Dendritic cell treated with granulocyte-macrophage colony-stimulating factor and Interleukin-4, amounts not matched to agents 40 ng/mL and 50 ng/mL, for 4 days (primary cell): Measurements from ENCODE around the gene IKZF1.
A peak's percentile ranks its signal among the peaks of the same experiment; 100 is the strongest.

Experiments
- H3K27ac Mint-ChIP-seq: one replicate; pipeline ENCODE4 v1.8.0; 2022; ENCODE audit warnings: mild to moderate bottlenecking, mixed read lengths
- H3K27me3 Mint-ChIP-seq: one replicate; pipeline ENCODE4 v1.8.0; 2022; ENCODE audit warnings: mild to moderate bottlenecking, mixed read lengths
- H3K36me3 Mint-ChIP-seq: one replicate; pipeline ENCODE4 v1.8.0; 2022; ENCODE audit warnings: low read depth, mixed read lengths
- H3K4me1 Mint-ChIP-seq: one replicate; pipeline ENCODE4 v1.8.0; 2022; ENCODE audit warnings: low read depth, mixed read lengths
- H3K4me3 Mint-ChIP-seq: one replicate; pipeline ENCODE4 v1.8.0; 2022; ENCODE audit warnings: mild to moderate bottlenecking, moderate library complexity, mixed read lengths
- H3K9me3 Mint-ChIP-seq: one replicate; pipeline ENCODE4 v1.8.0; 2022; ENCODE audit warnings: mixed read lengths
- intact Hi-C: fragments of 100-400 bp; cut with micrococcal nuclease; formaldehyde crosslinking; loops from one replicate; pipeline ENCODE4 v1.15.0; 2022

IKZF1 gene

DNA sequence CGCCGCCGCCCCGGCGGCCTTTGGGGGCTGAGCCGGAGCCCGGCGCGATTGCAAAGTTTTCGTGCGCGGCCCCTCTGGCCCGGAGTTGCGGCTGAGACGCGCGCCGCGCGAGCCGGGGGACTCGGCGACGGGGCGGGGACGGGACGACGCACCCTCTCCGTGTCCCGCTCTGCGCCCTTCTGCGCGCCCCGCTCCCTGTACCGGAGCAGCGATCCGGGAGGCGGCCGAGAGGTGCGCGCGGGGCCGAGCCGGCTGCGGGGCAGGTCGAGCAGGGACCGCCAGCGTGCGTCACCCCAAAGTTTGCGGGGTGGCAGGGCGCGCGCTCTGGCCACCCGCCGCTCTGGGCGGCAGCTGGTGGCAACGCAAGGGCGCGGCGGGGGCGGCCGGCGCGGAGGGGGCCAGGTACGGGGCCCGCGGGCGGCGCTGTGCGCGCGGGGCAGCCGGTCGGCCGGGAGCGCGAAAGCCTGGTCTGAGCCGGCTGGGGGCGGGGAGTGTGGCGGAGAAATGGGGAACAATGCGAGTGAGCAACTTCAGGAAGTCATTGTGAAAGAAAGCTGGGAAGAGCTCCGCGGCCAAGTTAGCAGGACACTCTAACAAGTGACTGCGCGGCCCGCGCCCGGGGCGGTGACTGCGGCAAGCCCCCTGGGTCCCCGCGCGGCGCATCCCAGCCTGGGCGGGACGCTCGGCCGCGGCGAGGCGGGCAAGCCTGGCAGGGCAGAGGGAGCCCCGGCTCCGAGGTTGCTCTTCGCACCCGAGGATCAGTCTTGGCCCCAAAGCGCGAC lies at the start of gene IKZF1:
TSS of gene IKZF1 (plus strand) at position 588 of the 782 bp plus-strand sequence. CDS start 14,346 bp downstream, outside the sequence.
- H3K36me3 Mint-ChIP-seq, result peaks cover 27% of the 10 kb centered on the region
- H3K27me3 Mint-ChIP-seq, result peaks cover 8% of the 10 kb centered on the region
- intact Hi-C loops, result loop anchor here (2.0 to 10.0 kb wide), 2 partner anchors 52 to 110 kb away; no protein-coding TSS in a partner anchor
- H3K4me1 Mint-ChIP-seq, result peaks cover 41% of the 10 kb centered on the region
- H3K4me3 Mint-ChIP-seq, result peak within 1 kb of the TSS; percentile 90
- no peaks in the 10 kb centered on the region for H3K9me3 Mint-ChIP-seq
- peak within 1 kb of the TSS; percentile 88 for H3K27ac Mint-ChIP-seq

DNA sequence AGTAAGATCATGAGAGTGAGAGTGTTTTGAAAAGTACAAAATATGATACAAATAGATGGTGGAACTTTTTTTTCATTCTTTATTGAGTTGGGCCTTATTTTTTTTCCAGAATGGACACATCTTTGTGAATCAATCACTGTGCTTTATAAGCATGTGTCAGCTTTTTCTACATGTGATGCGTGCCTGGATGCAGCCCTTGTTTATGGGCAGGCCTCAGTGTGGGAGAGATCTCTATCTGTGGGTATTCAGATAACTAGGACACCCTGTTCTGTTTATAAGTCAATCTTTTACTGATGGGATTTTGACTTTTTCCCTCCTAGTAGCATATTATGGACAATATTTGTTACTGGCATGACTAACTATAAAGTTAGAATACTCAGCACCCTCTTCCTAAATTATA lies 42.9 kb upstream of the IKZF1 start:
- no peak overlapping the region for H3K4me3 Mint-ChIP-seq
- no peaks in the 10 kb centered on the region for H3K9me3 Mint-ChIP-seq
- H3K4me1 Mint-ChIP-seq, result peaks cover 47% of the 10 kb centered on the region
- H3K36me3 Mint-ChIP-seq, result no peaks in the 10 kb centered on the region
- intact Hi-C loops, result loop anchor here (5.0 kb wide), 1 partner anchor 34 kb away; no protein-coding TSS in a partner anchor
- H3K27me3 Mint-ChIP-seq, result no peaks in the 10 kb centered on the region
- peak overlapping the region; percentile 57 for H3K27ac Mint-ChIP-seq

DNA sequence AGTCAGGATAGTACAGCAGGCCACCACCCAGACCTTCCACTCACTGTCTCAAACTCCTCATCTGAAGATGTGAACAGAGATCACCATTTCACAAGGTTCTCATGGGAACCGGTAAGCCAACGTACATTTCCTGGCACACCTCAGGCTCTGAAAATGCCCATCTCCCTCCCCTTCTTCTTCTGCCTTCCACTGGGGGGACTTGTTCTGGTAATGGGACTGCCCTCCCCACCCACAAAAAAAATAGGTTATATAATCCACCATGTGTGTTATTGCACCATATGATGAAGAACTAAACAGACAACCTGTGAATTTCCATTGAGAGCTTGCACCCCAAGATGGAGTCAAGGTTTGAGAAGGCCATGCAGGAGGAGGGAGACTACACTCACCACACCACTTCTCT lies 42.1 kb upstream of the IKZF1 start:
- peak overlapping the region; percentile 57 for H3K27ac Mint-ChIP-seq
- H3K36me3 Mint-ChIP-seq, result no peaks in the 10 kb centered on the region
- H3K27me3 Mint-ChIP-seq, result no peaks in the 10 kb centered on the region
- H3K4me3 Mint-ChIP-seq, result no peak overlapping the region
- intact Hi-C loops, result loop anchor here (5.0 kb wide), 1 partner anchor 35 kb away; no protein-coding TSS in a partner anchor
- no peaks in the 10 kb centered on the region for H3K9me3 Mint-ChIP-seq
- peaks cover 56% of the 10 kb centered on the region for H3K4me1 Mint-ChIP-seq

DNA sequence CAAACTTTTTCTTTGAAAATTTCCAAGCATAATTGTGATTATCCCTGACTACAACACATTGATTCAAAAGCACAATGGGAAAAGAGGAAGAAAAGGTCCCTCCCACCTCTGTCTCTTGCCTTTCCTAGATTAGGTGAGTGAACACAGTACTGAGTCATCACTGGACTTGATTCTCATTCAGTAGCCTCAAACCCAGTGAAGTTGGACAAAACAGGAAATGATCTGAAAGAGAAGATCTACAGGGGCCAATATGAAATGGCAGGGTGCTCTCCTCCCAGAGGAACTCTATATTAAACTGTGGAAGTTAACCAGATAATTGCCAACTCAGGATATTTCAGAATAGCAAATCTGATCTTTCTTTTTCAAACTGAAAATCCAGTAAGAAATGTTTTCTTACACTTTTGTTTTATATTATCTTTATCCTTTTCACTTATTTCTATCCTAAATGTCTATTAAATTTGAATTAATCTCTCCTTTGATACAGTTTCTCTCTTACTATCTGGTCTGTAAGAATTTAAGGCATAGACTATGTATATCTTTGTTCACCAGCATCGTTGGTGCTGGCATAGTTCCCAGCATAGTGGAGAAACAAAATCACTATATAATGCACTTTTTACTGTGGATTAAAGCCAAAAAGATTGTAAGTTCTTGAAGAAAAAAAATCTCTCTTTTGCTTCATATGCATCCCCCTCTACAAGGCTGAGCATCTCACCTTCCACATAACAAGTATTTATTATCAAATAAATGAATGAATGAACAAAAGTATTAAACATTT lies 41.4 kb upstream of the IKZF1 start:
- Mint-ChIP-seq H3K9me3 (no peaks in the 10 kb centered on the region), H3K4me3 (no peak overlapping the region), H3K4me1 (peaks cover 62% of the 10 kb centered on the region), H3K27ac (peak overlapping the region; percentile 57), H3K36me3 (no peaks in the 10 kb centered on the region), H3K27me3 (no peaks in the 10 kb centered on the region)
- intact Hi-C loops, result loop anchor here (5.0 kb wide), 1 partner anchor 36 kb away; no protein-coding TSS in a partner anchor

DNA sequence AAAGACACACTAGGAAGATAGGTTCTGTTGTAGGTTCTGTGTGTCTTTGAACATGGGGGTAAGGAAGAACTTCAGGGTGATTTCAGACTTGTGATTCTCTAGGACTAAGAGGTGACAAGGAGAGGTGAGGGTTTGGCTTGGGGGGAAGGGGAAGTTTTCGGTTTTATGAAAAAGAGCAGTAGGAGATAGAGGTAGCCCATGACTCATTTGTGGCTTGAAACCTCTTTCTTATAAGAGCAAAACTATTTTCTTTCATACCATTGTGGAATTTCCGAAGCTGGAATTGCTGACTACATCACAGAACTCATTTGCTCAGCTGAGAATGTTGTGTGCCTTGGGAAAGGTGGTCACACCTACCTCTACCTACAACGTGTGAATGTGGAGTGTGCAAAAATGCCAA lies 39.6 kb upstream of the IKZF1 start:
- Mint-ChIP-seq H3K27ac (peak overlapping the region; percentile 9), H3K4me3 (no peak overlapping the region), H3K36me3 (no peaks in the 10 kb centered on the region), H3K9me3 (no peaks in the 10 kb centered on the region), H3K4me1 (peaks cover 79% of the 10 kb centered on the region), H3K27me3 (no peaks in the 10 kb centered on the region)
- intact Hi-C loops, result loop anchor here (5.0 kb wide), 1 partner anchor 38 kb away; no protein-coding TSS in a partner anchor

DNA sequence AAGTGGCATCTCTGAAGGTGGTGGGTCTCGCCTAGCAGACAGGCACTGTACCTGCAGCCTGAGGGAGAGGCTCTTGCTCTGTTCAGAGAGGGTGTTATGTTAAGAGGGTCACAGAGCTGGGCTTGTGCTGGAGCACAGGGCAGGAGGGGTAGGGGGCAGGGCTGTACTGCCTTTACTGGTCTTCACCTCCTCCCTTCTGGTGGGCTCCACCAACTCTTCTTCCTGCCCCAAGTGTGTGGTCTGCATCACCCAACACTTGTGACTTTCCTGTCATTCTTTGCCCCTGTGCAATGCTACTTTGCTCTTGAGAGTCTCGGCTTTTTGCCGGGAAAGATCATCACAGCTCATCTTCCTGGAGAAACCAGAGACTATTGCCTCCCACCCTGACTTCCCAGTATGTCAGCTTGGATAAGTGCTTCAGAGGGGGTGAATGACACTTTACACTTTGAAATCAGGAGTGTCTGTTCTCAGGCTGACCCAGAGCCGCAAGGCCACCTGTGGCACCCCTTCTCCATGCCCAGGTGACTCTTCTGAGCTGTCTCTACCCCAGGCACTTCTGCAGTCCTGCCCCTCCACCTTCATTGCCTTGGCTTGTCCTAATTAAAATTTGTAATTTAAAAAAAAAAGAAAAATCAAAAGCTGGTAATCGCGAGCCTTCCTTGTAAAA lies 38.4 kb upstream of the IKZF1 start:
- Mint-ChIP-seq H3K27me3 (no peaks in the 10 kb centered on the region), H3K9me3 (no peaks in the 10 kb centered on the region), H3K36me3 (no peaks in the 10 kb centered on the region), H3K4me3 (no peak overlapping the region), H3K4me1 (peaks cover 86% of the 10 kb centered on the region), H3K27ac (no peak overlapping the region)
- intact Hi-C loops, result loop anchor here (2.0 kb wide), 1 partner anchor 15 kb away; no protein-coding TSS in a partner anchor

DNA sequence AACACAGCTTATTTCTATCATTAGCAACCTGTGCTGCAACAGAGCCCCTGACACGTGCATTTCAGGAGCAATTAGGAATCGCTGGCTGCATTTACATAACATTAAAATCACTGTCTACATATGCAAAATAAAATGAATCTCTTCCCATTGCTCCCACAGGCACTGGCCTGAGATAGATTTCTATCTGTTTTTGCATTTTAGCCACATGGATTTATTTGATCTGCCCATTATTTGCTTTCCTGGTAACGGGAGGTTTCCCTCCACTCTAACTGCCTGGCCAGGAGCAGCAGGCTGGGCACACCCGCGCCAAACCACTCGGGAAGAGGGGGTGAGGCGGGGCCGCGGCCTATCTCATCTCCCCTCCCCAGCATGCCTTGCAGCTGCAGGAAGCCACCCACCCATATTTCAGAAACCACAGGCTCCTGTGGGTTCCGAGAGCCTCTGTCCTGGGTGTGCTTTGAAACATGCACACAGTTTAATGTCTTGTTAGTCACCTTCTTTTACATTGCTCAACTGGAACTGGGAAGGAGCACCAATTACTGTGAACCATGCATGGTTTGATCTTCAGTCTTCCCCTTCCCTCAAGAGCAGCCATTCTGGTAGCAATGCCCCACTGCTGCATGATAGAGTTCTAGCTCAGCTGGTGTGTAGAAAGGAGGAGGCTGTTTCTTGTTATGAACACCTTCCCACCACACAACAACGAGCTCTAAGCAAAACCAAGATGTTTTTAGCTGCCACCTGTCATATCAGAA lies 37.7 kb upstream of the IKZF1 start:
- intact Hi-C loops, result loop anchor here (2.0 kb wide), 1 partner anchor 14 kb away; no protein-coding TSS in a partner anchor
- Mint-ChIP-seq H3K9me3 (no peaks in the 10 kb centered on the region), H3K4me1 (peaks cover 86% of the 10 kb centered on the region), H3K27ac (peak overlapping the region; percentile 81), H3K27me3 (no peaks in the 10 kb centered on the region), H3K4me3 (peak overlapping the region; percentile 27), H3K36me3 (no peaks in the 10 kb centered on the region)

DNA sequence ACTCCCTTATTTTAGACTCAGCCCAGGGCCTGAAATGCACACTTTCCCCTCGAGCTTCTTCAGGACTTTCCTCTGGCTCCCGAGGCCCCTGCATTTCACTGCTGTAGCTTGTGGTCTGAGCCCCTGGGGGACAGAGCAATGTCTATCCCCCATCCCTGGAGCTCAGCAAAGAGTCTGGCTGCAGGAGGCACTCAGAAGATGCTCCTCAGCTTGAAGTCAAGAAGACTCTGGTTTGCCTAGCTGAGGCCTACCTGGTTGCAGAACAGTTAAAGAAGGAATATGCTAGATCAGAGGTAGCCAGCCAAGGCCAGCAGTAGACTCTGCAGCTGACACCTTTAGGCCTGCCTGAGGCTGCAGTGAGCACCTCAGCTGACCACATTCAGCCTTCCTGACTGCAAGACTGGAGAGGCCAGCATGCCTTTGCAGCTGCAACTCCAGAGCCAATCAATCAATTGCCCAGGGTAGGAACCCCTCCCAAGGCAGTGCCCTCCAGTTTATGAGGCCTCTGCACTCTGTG lies 36.9 kb upstream of the IKZF1 start:
- intact Hi-C loops, result loop anchor here (2.0 kb wide), 1 partner anchor 13 kb away; no protein-coding TSS in a partner anchor

DNA sequence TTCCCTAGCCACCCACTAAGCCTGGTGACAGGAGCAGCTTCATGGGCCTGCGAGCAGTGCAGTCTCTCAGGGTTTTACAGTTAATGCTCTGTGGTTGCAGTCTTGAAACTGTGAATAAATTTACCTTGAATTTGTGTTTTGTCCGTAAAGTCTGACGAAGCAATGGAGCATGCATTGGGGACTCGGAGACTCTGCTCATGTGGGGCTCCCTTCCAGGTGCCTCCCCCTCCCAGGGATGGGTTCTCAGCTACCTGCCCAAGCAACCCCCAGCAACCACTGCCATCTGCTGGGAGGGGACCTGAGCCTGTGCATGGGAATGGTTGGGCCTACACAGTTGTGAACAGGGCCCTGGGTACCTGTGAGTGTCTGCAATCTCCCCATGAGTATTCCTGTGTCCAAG lies 36.3 kb upstream of the IKZF1 start:
- H3K27me3 Mint-ChIP-seq, result no peaks in the 10 kb centered on the region
- no peak overlapping the region for H3K4me3 Mint-ChIP-seq
- intact Hi-C loops, result no loop called here
- H3K4me1 Mint-ChIP-seq, result peaks cover 74% of the 10 kb centered on the region
- H3K36me3 Mint-ChIP-seq, result no peaks in the 10 kb centered on the region
- H3K9me3 Mint-ChIP-seq, result no peaks in the 10 kb centered on the region
- H3K27ac Mint-ChIP-seq, result no peak overlapping the region

More for the DNA sequence above, 36.9 kb upstream of the IKZF1 start:
- Mint-ChIP-seq H3K27me3 (no peaks in the 10 kb centered on the region), H3K4me1 (peaks cover 78% of the 10 kb centered on the region), H3K4me3 (peak overlapping the region; percentile 15), H3K9me3 (no peaks in the 10 kb centered on the region), H3K27ac (peak overlapping the region; percentile 81), H3K36me3 (no peaks in the 10 kb centered on the region)

DNA sequence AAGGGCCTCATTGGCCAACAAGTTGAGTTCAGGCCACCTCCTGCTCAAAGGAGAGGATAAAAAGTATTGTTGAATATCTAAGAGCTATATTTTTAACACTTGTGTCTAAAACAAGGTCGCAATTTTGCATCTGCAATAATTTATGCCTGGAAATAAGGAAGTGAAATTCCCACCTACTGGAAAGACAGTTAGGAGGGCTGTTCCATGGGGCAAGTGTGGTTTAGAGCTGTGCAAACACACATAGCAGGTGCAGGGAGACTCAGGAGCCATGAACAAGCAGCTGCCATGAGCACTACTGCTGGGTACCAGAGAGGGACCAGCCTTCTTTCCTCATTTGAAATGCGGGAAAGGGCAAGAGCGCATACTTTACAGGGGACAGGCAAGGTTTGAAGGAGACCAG lies 35.5 kb upstream of the IKZF1 start:
- no peak overlapping the region for H3K27ac Mint-ChIP-seq
- no peaks in the 10 kb centered on the region for H3K36me3 Mint-ChIP-seq
- intact Hi-C loops, result no loop called here
- no peak overlapping the region for H3K4me3 Mint-ChIP-seq
- peaks cover 73% of the 10 kb centered on the region for H3K4me1 Mint-ChIP-seq
- no peaks in the 10 kb centered on the region for H3K9me3 Mint-ChIP-seq
- no peaks in the 10 kb centered on the region for H3K27me3 Mint-ChIP-seq

DNA sequence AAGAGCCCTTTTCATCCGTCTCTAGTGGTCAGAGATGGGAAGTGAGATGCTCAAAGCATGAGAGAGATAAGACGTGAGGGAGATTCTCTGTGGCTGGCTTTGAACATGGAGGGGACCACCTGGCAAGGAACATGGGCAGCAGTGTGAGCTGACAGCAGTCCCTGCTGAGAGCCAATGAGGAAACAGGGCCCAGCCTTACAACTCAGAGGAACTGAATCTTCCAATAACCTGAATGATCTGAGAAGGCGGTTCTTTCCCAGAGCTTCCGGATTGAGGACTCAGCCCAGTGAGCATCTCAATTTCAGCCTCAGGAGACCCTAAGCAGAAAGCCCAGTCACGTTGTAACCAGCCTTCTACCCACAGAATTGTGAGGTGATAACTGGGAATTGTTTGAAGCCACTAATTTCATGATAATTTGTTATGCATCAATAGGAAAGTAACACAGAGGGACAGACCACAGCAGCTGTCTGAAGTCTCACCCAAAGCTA lies 33.9 kb upstream of the IKZF1 start:
- no peak overlapping the region for H3K4me3 Mint-ChIP-seq
- H3K4me1 Mint-ChIP-seq, result peaks cover 63% of the 10 kb centered on the region
- H3K27me3 Mint-ChIP-seq, result no peaks in the 10 kb centered on the region
- no peak overlapping the region for H3K27ac Mint-ChIP-seq
- intact Hi-C loops, result no loop called here
- H3K36me3 Mint-ChIP-seq, result no peaks in the 10 kb centered on the region
- no peaks in the 10 kb centered on the region for H3K9me3 Mint-ChIP-seq

DNA sequence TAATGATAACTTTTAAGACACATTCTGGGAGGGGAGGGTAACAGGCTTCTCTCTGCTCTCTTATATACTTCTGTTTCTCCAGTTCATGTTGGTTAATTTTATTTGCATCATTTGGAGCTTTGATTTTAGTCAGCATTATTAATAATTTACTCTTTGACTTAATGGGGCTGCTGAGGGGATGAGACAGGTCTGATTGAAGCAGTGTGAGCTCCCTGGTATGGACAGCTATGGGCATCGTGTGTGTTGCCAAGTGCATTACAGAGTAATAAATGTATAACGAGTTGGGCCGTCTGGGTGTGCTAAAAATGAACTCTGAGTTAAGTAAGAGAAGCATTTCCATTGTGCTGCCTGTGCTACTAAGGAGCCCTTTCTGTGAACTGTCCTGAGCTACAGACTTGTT lies 31.7 kb upstream of the IKZF1 start:
- Mint-ChIP-seq H3K27ac (no peak overlapping the region), H3K4me3 (no peak overlapping the region), H3K36me3 (no peaks in the 10 kb centered on the region)

DNA sequence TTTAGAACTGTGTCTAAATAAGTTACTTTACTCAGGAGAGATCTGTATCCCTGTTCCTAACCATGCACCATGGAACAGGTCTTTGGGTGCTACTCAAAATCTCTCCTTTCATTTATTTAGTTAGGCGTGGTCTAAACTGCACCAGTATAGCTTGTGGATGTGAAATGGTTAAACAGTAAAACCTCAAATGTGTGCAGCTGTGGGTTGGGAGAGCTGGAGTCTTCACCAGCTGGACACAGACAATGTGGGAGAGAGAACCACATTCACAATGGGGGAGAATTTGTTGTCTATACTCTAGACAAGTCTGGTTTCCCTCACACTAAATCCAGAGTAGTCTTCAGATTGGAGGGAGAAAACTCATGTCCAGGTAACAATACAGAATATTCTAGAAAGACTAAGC lies 31.2 kb upstream of the IKZF1 start:
- H3K27ac Mint-ChIP-seq, result no peak overlapping the region
- intact Hi-C loops, result no loop called here
- H3K36me3 Mint-ChIP-seq, result no peaks in the 10 kb centered on the region
- peaks cover 50% of the 10 kb centered on the region for H3K4me1 Mint-ChIP-seq
- no peaks in the 10 kb centered on the region for H3K27me3 Mint-ChIP-seq
- H3K9me3 Mint-ChIP-seq, result no peaks in the 10 kb centered on the region
- H3K4me3 Mint-ChIP-seq, result no peak overlapping the region

More for the DNA sequence above, 31.7 kb upstream of the IKZF1 start:
- Mint-ChIP-seq H3K4me1 (peaks cover 55% of the 10 kb centered on the region), H3K27me3 (no peaks in the 10 kb centered on the region), H3K9me3 (no peaks in the 10 kb centered on the region)
- intact Hi-C loops, result no loop called here
